NCI-H2171 treated with DMSO at 0.1 percent for 48 hours (cell line): Measurements from ENCODE around the gene ZNF335.

Experiments
- DNase-seq: peaks from one replicate; lab custom pipeline; 2025; lab: John Stamatoyannopoulos, UW

Gene ZNF335, protein sequence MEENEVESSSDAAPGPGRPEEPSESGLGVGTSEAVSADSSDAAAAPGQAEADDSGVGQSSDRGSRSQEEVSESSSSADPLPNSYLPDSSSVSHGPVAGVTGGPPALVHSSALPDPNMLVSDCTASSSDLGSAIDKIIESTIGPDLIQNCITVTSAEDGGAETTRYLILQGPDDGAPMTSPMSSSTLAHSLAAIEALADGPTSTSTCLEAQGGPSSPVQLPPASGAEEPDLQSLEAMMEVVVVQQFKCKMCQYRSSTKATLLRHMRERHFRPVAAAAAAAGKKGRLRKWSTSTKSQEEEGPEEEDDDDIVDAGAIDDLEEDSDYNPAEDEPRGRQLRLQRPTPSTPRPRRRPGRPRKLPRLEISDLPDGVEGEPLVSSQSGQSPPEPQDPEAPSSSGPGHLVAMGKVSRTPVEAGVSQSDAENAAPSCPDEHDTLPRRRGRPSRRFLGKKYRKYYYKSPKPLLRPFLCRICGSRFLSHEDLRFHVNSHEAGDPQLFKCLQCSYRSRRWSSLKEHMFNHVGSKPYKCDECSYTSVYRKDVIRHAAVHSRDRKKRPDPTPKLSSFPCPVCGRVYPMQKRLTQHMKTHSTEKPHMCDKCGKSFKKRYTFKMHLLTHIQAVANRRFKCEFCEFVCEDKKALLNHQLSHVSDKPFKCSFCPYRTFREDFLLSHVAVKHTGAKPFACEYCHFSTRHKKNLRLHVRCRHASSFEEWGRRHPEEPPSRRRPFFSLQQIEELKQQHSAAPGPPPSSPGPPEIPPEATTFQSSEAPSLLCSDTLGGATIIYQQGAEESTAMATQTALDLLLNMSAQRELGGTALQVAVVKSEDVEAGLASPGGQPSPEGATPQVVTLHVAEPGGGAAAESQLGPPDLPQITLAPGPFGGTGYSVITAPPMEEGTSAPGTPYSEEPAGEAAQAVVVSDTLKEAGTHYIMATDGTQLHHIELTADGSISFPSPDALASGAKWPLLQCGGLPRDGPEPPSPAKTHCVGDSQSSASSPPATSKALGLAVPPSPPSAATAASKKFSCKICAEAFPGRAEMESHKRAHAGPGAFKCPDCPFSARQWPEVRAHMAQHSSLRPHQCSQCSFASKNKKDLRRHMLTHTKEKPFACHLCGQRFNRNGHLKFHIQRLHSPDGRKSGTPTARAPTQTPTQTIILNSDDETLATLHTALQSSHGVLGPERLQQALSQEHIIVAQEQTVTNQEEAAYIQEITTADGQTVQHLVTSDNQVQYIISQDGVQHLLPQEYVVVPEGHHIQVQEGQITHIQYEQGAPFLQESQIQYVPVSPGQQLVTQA (N-terminal part only)

DNA sequence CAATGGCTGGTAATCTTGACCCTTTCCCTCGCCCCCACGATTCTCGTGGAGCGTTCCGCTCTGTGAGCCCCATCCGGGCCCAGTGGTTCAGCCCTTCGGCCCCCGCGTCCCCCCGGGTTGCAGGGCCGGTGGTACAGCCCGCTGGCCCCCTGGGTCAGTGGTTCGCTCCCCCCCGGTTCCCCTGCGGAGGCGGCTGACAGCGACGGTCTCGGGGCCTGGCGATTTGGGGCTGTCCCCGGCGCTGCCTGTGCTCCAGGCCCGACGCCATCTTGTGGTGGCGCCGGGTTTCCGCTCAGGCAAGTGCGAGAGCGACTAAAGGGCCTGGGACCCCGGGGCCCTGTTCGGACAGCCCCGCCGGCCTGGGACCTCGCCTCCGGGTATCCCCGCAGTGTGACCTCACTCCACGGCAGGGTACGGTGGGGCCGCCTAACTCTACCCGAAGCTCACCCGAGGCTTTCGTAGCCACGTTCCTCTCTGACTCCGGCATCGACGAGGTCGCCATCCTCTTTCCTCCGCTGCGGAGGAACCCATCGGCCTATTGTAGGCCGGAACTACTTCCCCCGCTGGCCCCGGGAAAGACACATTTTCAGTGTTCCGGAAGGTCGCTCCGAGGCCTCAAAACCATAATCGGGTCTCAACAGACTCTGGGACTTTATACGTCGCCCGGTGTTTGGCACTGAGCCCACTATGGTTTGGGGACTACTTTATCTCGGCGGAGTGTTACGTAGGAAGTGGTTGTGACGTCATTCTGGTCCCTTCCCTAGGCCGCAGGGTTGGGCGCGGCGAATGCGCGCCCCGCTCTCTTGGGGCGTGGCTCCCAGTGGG is at the start of gene ZNF335:
TSS of gene ZNF335 (minus strand) at position 529 of the 825 bp plus-strand sequence. CDS start 793 bp downstream, outside the sequence.
- DNase-seq = peak; percentile 96

DNA sequence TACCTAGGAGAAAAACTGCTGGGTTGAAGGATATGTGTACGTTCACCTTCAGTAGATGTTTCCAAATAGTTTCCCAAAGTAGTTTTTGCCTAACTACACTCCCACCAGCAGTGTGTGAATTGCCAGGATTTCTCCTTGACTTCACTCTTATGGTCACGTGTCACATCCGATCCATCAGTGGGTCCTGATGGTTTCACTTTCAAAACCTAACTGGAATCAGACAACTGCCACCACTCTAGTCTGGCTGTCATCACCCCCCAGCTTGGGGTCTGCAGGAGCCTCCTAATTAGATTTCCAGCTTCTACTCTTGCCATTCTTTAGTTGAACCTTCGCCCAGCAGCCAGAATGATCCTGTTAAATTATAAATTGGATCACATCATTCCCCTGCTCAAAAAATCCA is 48.6 kb upstream of the ZNF335 start:
- DNase-seq = no peak

DNA sequence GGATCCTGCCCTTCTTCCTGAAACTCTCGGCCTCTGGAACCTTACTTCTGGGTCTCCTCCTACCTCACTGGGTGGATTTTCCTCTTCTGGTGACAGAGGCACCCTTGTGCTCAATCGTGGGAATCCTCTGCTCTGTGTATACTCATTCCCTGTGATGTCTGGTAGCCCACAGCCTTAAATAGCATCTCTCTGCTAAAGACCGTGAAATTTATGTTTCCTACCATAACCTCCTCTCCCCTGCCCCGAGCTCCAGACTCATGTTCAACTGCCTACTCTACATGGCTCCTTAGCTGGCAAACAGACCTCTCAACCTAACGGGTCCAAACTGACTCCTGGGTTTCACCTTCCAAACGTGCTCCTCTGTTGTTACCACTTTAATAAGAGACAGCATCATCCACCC is 46.6 kb upstream of the ZNF335 start:
- no peak for DNase-seq

DNA sequence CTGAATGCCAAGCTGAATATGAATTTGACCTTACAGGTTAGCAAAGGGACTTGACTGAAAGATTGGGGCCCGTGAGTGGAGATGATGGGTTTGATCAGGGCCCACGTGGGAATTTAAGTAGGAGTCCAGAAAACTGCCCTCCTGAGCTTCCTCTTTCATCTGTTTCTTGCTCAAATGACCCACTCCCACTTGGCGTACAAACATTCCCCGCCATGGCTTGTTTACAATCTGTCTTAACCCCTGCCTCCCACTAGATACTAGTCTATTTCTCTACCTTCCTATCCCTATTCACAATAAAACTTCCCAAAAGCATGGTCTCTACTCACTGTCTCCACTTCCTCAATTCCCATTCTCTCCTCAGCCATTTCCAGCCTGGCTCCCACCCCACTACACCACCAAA is 46.1 kb upstream of the ZNF335 start:
- DNase-seq = no peak

DNA sequence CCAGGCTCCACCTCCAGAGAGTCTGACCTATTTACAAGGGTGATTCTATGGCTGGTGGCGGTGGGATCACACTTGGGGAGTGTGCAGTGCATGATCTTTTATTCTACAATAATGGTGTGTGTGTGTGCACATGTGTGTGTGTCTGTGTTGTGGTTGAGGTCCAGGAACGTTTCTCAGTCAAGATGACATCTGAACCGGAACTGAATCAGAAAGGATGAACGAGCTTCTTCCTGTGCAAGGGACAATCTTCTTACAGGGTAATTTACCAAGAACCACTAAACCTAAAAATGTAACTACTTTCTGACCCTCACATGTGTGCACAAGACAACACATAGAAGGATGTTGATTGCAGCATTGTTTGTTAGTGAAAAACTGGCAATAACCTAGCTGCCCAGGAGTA is 45.3 kb upstream of the ZNF335 start:
- DNase-seq = no peak

DNA sequence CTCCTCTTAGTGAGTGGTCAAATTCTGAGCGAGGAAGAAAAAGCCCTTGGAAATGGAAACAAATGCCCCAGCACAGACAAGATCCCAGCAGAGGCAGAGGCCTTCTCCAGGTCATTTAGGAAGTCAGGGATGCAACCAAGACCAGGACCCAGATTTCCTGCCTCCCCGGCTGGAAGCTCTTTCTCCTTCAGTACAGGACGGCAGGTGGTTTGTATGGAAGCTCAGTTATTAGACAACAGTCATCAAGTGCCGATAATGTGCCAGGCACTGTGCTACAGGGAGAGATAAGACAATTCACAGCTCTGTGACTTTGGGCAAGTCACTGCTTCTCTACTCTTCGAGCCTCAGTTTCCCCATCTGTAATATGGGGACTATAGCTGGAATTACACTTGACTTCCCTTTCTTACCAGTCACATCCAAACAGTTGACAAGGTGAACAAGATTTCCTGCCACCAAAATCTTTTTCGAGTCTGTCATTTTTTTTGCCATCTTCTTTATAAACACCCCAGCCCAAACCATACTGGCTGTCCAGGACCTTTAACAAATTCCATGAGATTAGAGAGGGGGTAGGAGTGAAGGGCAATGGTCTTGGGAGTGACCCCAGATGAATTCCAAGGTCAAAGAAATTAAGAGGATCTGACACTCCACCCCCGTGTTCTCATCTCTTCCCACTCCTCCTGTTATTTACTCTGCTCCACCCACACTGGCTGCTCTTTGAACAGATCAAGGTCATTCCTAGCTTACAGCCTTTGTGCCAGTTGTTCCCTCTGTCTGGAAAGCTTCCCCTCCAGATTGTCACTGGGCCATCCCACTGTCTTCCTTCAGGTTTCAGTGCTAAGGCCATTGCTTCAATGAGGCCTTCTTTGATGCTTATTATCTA is 42.8 kb upstream of the ZNF335 start:
- DNase-seq = no peak

DNA sequence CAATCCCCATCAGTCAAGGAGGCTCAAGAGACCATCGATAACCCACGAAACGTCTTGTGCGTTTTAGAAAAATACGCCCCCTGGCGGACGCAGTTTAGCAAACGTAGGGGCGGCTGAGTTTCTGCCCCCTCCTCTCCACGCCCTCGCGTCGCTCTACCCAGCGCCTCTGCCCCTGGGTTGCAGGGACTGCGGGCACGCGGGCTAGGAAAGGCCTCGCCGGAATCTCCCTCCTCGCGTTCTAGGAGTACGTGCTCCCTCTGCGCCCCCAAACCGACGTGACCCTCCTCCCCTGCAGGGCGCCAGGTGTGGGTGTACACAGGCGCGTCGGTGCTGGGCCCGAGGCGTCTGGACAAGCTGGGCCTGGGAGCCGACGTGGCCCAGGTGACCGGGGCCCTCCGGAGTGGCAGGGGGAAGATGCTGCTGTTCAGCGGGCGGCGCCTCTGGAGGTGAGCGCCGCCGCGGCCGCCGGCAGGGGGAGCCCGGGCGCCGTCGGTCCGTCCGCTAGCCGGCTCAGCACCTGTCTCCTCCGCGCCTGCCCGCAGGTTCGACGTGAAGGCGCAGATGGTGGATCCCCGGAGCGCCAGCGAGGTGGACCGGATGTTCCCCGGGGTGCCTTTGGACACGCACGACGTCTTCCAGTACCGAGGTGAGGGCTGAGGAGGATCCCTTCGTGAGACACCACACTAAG is 42.0 kb upstream of the ZNF335 start:
- peak; percentile 86 for DNase-seq

DNA sequence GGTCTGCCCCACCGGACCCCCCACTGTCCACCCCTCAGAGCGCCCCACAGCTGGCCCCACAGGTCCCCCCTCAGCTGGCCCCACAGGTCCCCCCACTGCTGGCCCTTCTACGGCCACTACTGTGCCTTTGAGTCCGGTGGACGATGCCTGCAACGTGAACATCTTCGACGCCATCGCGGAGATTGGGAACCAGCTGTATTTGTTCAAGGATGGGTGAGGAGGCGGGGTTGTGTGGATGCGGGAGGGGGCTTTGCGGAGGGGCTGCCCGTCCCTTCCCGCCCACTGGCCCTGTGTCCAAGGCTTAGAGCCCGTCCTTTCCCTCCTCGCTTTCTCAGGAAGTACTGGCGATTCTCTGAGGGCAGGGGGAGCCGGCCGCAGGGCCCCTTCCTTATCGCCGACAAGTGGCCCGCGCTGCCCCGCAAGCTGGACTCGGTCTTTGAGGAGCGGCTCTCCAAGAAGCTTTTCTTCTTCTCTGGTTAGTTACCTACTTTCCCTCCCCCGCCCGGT is 41.4 kb upstream of the ZNF335 start:
- no peak for DNase-seq

DNA sequence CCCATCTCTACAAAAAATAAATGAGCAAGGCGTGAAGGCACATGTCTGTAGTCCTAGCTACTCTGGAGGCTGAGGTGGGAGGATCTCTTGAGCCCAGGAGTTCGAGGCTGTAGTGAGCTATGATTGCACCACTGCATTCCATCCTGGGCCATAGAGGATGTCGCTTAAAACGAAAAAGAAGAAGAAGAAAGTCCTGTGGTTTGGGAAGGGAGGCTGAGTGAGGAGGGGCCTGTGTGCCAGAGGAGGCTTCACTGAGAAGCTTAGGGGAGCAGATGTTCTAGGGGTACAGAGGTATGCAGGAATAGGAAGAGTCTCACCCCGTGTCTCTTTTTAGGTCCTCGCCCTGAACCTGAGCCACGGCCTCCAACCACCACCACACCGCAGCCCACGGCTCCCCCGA is 40.9 kb upstream of the ZNF335 start:
- DNase-seq = no peak

DNA sequence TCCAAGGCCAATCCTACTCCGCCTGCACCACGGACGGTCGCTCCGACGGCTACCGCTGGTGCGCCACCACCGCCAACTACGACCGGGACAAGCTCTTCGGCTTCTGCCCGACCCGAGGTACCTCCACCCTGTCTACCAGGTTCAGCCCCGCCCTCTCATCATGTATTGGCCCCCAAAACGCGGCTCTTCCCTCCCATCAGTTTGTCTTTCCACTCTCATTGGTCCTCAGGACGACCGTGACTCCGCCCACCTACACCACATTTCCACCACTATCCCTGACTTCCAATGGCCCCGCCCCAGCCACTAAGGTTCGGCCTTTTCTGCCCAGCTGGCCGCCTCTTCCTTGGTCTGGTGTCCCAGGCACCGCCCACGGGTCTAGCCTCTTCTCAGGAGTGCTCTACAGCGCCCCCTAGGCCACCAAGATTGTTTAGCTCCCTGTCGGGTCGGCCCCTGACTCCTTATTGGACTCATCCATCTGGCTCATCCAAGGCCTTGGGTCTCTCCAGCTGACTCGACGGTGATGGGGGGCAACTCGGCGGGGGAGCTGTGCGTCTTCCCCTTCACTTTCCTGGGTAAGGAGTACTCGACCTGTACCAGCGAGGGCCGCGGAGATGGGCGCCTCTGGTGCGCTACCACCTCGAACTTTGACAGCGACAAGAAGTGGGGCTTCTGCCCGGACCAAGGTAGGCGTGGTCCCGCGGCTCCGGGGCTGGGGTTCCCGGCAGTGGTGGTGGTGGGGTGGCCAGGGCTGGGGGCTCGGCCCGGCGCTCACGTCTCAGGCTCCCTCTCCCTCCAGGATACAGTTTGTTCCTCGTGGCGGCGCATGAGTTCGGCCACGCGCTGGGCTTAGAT is 39.9 kb upstream of the ZNF335 start:
- DNase-seq = no peak

DNA sequence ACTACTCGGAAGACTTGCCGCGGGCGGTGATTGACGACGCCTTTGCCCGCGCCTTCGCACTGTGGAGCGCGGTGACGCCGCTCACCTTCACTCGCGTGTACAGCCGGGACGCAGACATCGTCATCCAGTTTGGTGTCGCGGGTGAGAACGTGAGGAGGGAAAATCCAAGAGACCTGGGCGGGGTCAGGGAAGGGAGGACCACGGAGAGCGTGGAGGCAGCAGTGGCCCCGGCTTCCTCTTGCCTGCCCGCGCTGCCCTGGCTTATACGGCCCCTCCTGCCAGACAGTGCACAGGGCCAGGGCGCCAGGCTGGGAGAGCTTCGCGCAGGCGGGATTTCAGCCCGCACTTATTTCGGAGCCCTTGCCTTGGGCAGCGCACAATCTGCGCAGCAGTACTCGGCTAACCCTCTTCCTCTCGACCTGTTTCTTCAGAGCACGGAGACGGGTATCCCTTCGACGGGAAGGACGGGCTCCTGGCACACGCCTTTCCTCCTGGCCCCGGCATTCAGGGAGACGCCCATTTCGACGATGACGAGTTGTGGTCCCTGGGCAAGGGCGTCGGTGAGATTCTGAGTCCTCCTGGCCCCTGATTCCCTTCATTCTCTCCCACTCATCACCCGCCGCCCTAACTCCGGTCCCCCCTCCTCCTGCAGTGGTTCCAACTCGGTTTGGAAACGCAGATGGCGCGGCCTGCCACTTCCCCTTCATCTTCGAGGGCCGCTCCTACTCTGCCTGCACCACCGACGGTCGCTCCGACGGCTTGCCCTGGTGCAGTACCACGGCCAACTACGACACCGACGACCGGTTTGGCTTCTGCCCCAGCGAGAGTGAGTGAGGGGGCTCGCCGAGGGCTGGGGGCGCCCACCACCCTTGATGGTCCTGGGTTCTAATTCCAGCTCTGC is 38.7 kb upstream of the ZNF335 start:
- DNase-seq = no peak

DNA sequence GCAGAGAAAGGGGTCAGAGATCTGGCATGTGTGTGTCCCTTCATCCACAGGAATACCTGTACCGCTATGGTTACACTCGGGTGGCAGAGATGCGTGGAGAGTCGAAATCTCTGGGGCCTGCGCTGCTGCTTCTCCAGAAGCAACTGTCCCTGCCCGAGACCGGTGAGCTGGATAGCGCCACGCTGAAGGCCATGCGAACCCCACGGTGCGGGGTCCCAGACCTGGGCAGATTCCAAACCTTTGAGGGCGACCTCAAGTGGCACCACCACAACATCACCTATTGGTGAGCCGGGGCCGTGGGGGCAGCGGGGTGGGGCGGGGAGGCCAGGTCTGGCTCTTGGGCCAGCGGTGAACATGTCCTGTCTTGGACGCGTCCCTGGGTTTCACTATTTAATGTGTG is 37.8 kb upstream of the ZNF335 start:
- no peak for DNase-seq

DNA sequence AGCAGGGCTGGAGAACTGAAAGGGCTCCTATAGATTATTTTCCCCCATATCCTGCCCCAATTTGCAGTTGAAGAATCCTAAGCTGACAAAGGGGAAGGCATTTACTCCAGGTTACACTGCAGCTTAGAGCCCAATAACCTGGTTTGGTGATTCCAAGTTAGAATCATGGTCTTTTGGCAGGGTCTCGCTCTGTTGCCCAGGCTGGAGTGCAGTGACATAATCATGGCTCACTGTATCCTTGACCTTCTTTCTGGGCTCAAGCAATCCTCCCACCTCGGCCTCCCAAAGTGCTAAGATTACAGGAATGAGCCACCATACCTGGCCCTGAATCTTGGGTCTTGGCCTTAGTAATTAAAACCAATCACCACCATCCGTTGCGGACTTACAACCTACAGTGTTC is 35.7 kb upstream of the ZNF335 start:
- DNase-seq = no peak

DNA sequence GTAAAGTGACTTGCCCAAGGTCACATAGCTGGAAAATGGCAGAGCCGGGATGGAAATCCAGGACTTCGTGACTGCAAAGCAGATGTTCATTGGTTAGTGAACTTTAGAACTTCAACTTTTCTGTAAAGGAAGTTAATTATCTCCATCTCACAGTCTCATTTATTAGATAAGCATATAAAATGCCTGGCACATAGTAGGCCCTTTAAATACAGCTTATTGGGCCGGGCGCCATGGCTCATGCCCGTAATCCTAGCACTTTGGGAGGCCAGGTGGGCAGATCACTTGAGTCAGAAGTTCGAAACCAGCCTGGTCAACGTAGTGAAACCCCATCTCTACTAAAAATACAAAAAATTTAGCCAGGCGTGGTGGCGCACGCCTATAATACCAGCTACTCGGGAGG is 35.0 kb upstream of the ZNF335 start:
- no peak for DNase-seq

DNA sequence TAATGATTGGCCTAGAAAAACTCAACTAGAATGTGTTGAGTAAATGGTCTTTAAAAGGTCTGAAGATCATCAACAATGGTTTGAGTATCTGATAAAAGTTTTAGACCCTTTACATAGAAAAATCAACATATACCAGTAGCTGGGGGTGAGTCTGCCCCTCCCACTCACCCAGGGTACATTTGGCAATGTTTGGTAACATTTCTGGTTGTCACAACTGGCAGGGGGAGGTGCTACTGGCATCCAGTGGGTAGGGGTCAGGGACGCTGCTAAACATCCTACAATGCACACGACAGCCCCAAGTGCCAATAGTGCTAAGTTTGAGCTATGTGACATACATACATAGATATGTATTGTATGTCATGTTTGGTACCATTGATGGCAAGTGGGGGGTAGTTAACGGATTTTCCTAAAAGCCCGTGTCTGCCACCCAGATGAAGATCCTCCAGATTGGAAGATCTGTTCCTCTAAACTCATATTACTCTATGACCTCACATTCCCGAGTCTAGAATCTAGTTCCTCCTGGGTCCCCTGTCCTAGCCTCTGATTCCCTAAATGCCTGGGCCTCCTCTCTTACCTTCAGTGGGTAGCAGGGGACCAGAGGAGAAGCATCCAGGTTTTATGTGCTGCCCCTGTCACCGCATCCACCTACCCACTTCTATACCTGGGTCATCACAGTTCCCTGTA is 34.2 kb upstream of the ZNF335 start:
- DNase-seq = no peak

DNA sequence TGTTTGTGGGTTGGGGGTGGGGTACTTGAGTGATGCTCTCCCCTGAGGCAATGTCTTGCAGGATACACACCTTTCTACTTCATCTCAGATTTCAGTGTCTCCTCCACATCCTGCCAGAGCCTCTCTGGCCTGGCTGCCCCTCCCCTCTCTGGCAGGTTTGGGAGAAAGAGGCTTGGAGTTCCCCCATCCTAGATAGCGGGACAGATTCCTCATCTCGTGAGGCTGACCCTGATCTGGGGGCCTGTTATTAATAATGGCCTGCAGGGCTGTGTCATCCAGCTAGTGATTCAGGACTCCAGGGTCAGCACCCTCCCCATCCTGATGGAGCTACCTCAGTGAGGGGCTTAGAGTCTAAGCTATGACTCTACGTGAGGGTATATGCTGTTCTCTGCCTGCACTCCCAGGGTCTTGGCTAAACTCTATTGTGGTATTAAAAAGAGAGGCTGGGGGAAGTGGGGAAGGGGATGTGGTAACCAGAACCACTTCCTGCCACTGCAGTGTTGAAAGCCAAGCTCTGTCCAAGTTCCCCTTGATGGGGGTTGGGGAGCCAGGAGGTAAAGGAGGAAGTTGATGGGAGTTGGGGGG is 33.0 kb upstream of the ZNF335 start:
- DNase-seq = peak; percentile 88

DNA sequence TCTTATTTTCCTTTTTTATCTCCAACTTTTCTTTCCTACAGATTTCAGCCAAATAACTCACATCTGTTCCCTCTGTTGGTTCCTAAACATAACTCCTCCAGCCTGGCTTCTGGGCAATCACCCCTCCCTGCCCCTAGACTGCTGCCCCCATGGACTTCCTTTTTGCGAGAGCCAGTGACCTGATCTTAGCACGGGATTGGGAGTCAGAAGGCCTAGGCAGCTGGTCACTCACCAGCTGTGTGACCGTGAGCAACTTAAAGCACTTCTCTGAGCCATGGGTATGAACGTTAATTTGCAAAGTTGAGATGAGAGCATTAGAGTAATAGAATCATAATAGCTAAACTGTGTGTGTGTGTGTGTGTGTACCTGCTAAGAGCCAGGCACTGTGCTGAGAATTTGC is 32.2 kb upstream of the ZNF335 start:
- DNase-seq = no peak
